HUES48 (cell line): ENCODE results near the gene SH3PXD2A.

Experiments used
- H3K27ac ChIP-seq: one replicate; pipeline ENCODE4 v1.7.0; 2013; ENCODE audit warnings: low read depth, low read length, inconsistent platforms
- H3K27me3 ChIP-seq: 2 replicates; pipeline ENCODE4 v1.6.1; 2013; ENCODE audit warnings: mild to moderate bottlenecking, low read length; ENCODE audit not compliant: control insufficient read depth, insufficient read depth
- H3K36me3 ChIP-seq: 2 replicates; pipeline ENCODE4 v1.6.1; 2013; ENCODE audit warnings: low read length; ENCODE audit not compliant: control insufficient read depth, insufficient read depth
- H3K4me1 ChIP-seq: 2 replicates; pipeline ENCODE4 v1.6.1; 2013; ENCODE audit warnings: mild to moderate bottlenecking, low read length; ENCODE audit not compliant: control insufficient read depth, insufficient read depth
- H3K4me3 ChIP-seq: 2 replicates; pipeline ENCODE4 v1.5.1; 2013; ENCODE audit warnings: mild to moderate bottlenecking, low read depth, low read length
- H3K9ac ChIP-seq: 2 replicates; pipeline ENCODE4 v1.6.1; 2013; ENCODE audit warnings: mild to moderate bottlenecking, low read depth, low read length, moderate library complexity
- H3K9me3 ChIP-seq: 2 replicates; pipeline ENCODE4 v1.6.1; 2013; ENCODE audit warnings: low read length; ENCODE audit not compliant: control insufficient read depth, insufficient read depth

Gene SH3PXD2A

DNA sequence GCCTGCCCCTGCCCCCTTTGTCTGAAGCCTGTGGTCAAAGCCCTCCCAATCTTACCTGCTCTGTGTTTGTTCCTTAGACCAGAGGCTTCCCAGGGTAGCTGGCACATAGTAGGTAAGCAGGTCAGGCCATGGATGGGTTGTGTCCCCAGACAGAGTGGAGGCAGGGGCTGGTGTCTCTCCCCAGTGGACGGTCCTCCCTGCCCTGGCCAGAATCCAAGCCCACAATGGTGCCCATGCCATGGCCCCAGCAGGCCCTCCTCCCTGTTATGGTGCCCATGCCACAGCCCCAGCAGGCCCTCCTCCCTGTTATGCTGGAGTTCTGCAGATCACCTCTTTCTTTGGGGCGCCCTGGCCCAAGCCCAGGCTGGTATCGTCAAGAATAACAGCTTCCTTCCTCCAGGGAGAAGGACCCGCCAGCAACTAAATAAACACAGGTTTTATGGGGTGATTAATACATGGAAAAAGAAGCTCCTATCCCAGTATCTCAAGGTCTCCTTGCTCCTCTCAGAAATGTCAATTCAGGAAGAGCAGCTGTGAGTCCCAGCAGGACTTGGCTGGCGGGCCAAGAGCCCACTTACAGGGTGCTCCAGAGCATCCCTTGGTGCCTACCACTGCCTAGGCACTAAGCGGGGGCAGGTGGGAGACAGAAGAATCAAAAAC, 279.8 kb downstream of the SH3PXD2A start:
- Histone ChIP-seq H3K9ac (no peak overlapping the region), H3K36me3 (no peaks in the 10 kb centered on the region), H3K27me3 (no peaks in the 10 kb centered on the region), H3K27ac (no peak overlapping the region), H3K4me1 (no peaks in the 10 kb centered on the region), H3K9me3 (no peaks in the 10 kb centered on the region), H3K4me3 (no peak overlapping the region)

DNA sequence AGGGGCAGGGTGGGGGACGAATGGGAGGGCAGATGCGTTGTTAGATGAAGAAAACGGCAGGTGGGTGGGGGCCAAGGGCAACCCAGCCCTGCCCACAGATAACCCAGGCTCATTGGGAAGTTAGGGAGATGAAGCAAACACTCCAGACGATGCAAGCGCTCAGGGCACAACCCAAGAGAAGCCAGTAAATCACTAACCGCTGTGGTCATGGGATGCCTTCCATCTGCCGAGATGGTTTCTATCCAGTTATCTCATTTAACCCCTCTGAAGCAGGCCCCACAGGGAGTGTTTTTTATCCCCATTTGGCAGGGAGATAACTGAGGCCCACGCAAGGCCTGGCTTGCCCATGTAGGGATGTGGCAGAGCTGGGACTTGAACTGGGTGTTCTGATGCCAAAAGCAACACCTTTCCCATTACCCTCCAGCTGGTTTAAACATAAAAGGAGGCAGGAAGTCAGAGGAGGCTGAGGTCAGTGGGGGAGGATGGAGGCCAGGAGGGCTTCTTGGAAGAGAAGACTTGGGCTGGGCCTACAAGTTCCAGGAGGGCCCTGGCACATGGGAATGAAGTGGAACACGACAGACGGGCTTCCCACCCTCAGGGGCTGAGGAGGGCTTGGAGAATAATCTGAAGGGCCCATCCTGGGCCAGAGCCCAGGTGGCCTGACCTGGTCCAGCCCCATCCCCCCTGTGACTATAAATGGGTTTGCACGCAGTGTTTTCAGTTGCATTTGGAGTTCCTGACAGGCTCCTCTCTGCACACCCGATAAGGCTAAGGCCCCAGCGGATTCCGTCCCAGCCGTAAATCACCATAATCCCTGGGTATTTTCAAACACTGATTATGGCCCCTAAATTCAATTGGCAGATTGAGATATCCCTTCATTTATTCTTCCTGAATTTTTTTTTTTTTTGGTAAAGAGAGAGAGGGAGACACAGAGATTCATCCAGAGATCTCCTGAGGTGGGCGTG, 281.0 kb downstream of the SH3PXD2A start:
- no peak overlapping the region for H3K9ac ChIP-seq

DNA sequence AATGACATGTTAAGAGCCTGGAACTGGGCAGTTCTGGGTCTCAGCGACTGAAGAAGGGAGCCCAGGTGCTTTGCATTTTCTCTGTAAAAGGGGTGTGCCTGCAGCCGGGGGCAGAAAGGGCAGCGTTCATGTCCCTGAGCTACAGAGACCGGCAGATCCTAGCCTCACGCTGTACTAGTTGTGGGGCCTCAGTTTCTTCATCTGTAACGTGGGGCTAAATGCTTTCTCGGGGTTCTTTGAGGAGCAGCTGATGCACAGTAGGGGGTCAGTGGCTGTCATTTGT, 282.2 kb downstream of the SH3PXD2A start:
- no peaks in the 10 kb centered on the region for H3K9me3 ChIP-seq
- H3K27me3 ChIP-seq: no peaks in the 10 kb centered on the region
- H3K36me3 ChIP-seq: no peaks in the 10 kb centered on the region
- H3K27ac ChIP-seq: no peak overlapping the region
- no peak overlapping the region for H3K4me3 ChIP-seq
- no peak overlapping the region for H3K9ac ChIP-seq
- no peaks in the 10 kb centered on the region for H3K4me1 ChIP-seq

More for the DNA sequence above, 281.0 kb downstream of the SH3PXD2A start:
- no peak overlapping the region for H3K4me3 ChIP-seq
- H3K27ac ChIP-seq: no peak overlapping the region
- H3K4me1 ChIP-seq: no peaks in the 10 kb centered on the region
- H3K27me3 ChIP-seq: no peaks in the 10 kb centered on the region
- H3K9me3 ChIP-seq: no peaks in the 10 kb centered on the region
- H3K36me3 ChIP-seq: no peaks in the 10 kb centered on the region

DNA sequence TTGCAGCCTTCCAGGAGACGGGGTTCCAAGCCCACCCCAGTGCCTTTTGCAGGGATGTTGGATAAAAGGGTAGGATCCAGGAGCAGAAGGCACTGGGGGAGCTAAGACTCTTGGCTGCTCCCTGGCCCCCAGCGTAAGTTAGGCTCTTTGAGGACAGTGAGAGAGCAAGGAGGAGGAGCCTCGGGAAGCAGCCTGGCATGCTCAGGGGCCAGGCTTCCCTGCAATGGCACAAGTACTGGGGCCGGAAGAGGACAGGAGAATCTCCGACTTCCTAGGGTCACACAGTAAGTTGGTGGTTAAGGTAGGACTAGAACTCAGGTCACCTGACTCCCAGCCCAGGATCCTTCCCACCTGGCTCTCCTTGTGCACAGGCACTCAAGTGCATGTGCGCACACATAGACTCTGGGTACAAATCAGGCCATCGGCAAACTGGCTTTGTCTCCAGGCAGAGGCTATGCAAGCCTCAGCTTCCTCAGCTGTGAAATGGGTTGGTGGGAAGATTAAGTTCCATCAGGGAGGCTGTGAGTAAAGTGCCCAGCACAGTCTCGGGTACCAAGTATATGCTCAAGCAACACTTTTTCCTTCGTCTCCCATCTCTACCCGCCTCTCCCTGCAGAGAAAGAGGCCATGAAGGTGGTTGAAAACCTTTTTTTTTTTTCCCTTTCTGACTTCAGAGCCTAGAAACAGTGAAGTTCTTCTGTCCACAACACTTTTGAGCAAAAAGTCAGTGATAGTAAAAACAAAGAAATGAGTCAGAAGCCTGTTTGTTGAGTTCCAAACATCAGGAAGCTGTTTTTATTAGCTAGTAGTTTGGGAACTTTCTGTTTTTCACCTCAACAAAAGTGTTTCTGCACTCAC, 282.8 kb downstream of the SH3PXD2A start:
- no peak overlapping the region for H3K27ac ChIP-seq
- no peak overlapping the region for H3K9ac ChIP-seq
- H3K9me3 ChIP-seq: no peaks in the 10 kb centered on the region
- H3K27me3 ChIP-seq: no peaks in the 10 kb centered on the region
- H3K4me1 ChIP-seq: no peaks in the 10 kb centered on the region
- no peaks in the 10 kb centered on the region for H3K36me3 ChIP-seq
- no peak overlapping the region for H3K4me3 ChIP-seq

DNA sequence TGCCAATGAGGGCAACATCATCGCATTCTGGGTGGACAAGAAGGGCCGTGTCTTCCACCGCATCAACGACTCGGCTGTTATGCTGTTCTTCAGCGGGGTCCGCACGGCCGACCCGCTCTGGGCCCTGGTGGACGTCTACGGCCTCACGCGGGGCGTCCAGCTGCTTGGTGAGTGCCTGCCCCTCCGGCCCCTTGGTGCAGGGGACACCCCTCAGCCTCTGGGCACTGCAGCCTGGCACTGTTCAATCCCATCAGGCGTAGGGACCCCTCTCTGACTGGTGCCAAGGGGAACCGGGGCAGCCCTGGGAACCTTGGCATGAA, 283.8 kb downstream of the SH3PXD2A start:
- Histone ChIP-seq H3K9me3 (no peaks in the 10 kb centered on the region), H3K27ac (no peak overlapping the region), H3K36me3 (no peaks in the 10 kb centered on the region), H3K9ac (no peak overlapping the region), H3K4me3 (no peak overlapping the region), H3K27me3 (no peaks in the 10 kb centered on the region), H3K4me1 (no peaks in the 10 kb centered on the region)

DNA sequence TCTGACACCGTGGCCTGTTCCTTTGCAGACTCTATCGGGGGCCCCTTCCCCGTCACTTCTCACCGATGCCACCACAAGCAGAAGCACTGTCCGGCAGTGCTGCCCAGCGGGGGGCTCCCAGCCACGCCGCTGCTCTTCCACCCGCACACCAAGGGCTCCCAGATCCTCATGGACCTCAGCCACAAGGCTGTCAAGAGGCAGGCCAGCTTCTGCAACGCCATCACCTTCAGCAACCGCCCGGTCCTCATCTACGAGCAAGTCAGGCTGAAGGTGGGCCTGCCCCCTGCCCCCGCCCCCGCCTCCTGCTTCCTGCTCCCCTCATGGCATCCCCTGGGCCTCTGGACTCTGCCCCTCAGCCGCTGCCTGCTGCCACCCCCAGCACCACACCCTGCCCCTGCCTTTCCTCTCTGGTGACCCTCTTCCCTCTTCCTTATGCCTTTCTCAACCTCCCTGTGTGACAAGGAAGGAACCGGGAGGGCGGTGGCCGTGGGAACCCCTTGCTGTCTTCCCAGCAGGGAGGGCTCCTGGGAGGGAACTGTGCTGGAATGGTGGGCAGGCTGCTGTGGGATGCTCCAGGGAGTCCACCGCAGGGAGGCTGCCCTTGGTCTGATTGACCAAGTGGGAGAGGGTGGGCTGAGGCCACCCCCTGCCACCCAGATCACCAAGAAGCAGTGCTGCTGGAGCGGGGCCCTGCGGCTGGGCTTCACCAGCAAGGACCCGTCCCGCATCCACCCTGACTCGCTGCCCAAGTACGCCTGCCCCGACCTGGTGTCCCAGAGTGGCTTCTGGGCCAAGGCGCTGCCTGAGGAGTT, 284.3 kb downstream of the SH3PXD2A start:
- Histone ChIP-seq H3K27me3 (no peaks in the 10 kb centered on the region), H3K9me3 (no peaks in the 10 kb centered on the region), H3K27ac (no peak overlapping the region), H3K4me3 (no peak overlapping the region), H3K4me1 (no peaks in the 10 kb centered on the region), H3K9ac (no peak overlapping the region), H3K36me3 (no peaks in the 10 kb centered on the region)

DNA sequence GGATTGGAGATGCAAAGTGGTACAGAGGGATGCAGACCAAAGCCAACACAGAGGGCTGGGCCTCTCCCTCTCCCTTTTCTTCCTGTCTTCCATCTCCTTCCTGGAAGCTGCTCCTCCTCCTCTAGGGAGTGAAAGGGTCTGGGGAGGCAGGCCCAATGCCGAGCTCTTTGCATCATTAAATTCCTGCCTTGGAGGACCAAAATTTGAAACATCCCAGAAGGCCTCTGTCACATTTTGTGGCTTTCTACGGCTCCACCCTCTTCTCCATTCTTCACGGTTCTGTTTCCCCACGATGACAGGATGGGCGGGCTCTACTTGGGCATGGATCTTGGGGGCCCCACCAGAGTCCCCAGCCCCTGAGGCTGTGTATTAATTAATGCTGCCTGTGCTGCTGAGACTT, 285.5 kb downstream of the SH3PXD2A start:
- H3K4me1 ChIP-seq: no peaks in the 10 kb centered on the region
- no peaks in the 10 kb centered on the region for H3K27me3 ChIP-seq
- no peaks in the 10 kb centered on the region for H3K9me3 ChIP-seq
- no peak overlapping the region for H3K27ac ChIP-seq
- H3K9ac ChIP-seq: no peak overlapping the region
- no peak overlapping the region for H3K4me3 ChIP-seq
- no peaks in the 10 kb centered on the region for H3K36me3 ChIP-seq

DNA sequence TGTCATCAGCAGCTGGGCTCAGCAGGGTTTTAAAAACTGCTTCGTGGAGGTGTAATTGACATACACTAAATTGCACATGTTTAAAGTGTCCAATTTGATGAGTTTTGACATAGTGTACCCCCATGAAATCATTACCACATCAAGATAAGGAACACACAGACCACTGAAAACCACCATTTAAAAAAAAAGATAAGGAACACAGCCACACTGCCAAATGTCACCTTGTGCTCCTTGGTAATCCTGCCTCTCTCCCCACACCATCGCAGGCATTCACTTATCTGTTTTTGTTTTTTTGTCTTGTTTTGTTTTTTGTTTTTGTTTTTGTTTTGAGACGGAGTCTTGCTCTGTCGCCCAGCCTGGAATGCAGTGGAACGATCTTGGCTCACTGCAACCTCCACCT, 286.9 kb downstream of the SH3PXD2A start:
- Histone ChIP-seq H3K4me1 (no peaks in the 10 kb centered on the region), H3K9ac (no peak overlapping the region), H3K4me3 (no peak overlapping the region), H3K27ac (no peak overlapping the region), H3K27me3 (no peaks in the 10 kb centered on the region), H3K9me3 (no peaks in the 10 kb centered on the region), H3K36me3 (no peaks in the 10 kb centered on the region)

DNA sequence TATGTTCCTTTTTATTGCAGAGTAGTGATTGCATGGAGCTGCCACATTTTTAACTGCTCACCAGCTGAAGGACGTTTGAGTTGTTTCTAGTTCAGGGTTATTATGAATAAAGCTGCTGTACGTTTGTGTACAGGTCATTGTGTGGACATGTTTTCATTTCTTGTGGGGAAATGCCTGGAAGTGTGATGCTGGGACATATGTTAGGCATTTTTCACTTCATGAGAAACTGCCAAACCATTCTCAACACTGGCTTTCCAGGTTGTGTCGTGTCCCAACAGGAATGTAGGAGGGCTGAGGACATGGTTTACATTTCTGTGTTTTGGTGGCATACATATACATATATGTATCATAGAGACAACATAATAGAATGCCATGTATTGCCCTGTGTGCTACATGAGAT, 288.8 kb downstream of the SH3PXD2A start:
- H3K4me1 ChIP-seq: no peaks in the 10 kb centered on the region
- no peaks in the 10 kb centered on the region for H3K36me3 ChIP-seq
- no peak overlapping the region for H3K9ac ChIP-seq
- no peaks in the 10 kb centered on the region for H3K27me3 ChIP-seq
- H3K27ac ChIP-seq: no peak overlapping the region
- H3K9me3 ChIP-seq: no peaks in the 10 kb centered on the region
- H3K4me3 ChIP-seq: no peak overlapping the region

DNA sequence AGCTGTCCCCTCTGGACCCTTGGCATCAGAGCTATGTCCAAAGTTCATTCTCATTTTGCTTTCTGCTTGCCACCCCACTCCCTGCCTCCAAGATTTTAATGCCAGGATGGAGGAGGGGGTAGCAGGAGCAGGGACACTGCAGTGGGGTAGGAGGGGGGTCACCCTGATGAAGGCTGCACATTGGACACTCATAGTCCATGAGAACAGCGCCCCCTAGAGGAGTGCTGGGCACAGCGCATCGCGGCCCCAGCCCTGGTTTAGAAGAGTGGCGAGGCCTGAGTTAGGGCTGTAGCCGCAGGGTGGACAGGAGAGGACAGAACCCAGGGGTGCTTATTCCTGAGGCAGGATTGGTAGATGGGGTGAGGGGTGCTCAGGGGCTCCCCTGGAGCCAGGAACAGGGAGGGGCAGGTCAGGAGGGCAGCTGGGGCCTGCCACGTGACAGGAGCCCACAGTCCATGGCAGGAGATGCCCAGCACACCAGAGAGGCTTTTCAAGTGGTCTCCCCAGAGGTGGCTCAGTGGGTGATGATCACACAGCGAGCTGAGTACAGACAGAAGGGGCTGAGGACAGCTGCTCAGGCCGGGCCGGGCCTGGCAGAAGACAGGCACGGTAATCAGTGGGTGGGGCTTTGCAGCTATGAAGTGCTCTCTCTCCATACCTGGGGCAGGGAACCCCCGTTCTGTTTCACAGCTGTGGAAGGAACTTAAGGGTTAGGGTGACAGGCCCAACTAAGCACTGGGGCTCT, 290.4 kb downstream of the SH3PXD2A start:
- H3K27me3 ChIP-seq: no peaks in the 10 kb centered on the region
- no peak overlapping the region for H3K9ac ChIP-seq
- no peaks in the 10 kb centered on the region for H3K4me1 ChIP-seq
- no peaks in the 10 kb centered on the region for H3K36me3 ChIP-seq
- no peaks in the 10 kb centered on the region for H3K9me3 ChIP-seq
- H3K4me3 ChIP-seq: no peak overlapping the region
- H3K27ac ChIP-seq: no peak overlapping the region
